Vagina (tissue), 2 donors: ENCODE measurements around the gene PRDM16. TPM values are rescaled to one million over a fixed set of nuclear protein-coding genes. Genes with fewer than 3 reads are reported as not detected.

Source experiments
- DNase-seq, 2 donors: peaks; one replicate each; pipeline ENCODE4 v3.0.0-alpha.2; 2017; ENCODE audit errors: extremely low spot score in 2 of 2
- H3K27ac ChIP-seq: fragments of 200-600 bp; sonication (generic); one replicate; pipeline ENCODE4 v1.5.1; 2019
- H3K27me3 ChIP-seq: fragments of 200-600 bp; sonication (generic); one replicate; pipeline ENCODE4 v1.5.1; 2019
- H3K36me3 ChIP-seq, 2 donors: fragments of 200-600 bp; sonication (generic); one replicate each; pipeline ENCODE4 v1.5.1; 2017 to 2019
- H3K4me1 ChIP-seq: fragments of 200-600 bp; sonication (generic); one replicate; pipeline ENCODE4 v1.5.1; 2019
- H3K4me3 ChIP-seq, 2 donors: fragments of 200-600 bp; sonication (generic); 1 replicate in 1 of 2; 2 replicates in 1 of 2; pipeline ENCODE4 v1.5.1; 2016 to 2019
- H3K9me3 ChIP-seq: fragments of 200-600 bp; sonication (generic); one replicate; pipeline ENCODE4 v1.5.1; 2019
- CTCF ChIP-seq, 3 experiments: fragments of 450-650 bp in 2 of 3; fragments of 200-600 bp in 1 of 3; sonication (generic) in 1 of 3; IDR thresholded peaks; one replicate each; pipeline ENCODE4 v1.5.1; 2017 to 2019; ENCODE audit warnings: antibody characterized with exemption in 3 of 3, mild to moderate bottlenecking in 2 of 3, moderate library complexity in 2 of 3
- POLR2A ChIP-seq, 2 donors: fragments of 450-650 bp; IDR thresholded peaks; one replicate each; pipeline ENCODE4 v1.6.1; 2017; ENCODE audit warnings: antibody characterized with exemption in 2 of 2, mild to moderate bottlenecking in 2 of 2, moderate library complexity in 2 of 2
- POLR2AphosphoS5 ChIP-seq, 2 donors: sonication (generic); formaldehyde crosslinking; IDR thresholded peaks; one replicate each; pipeline ENCODE4 v1.9.0; 2017; ENCODE audit warnings: antibody characterized with exemption in 2 of 2, mild to moderate bottlenecking in 2 of 2, low read depth in 1 of 2; ENCODE audit not compliant: insufficient read depth in 1 of 2
- intact Hi-C: fragments of 100-400 bp; cut with DNase I; formaldehyde crosslinking; loops from one replicate; pipeline ENCODE4 v1.15.1; 2023
- total RNA-seq: library from RNA; depleted of rRNA; stranded (reverse); fragments of >200 nt; gene quantifications from one replicate; pipeline ENCODE4 v1.2.3, GENCODE V29; 2016

The PRDM16 gene
- total RNA-seq, 1 donor from 2014 or later: 3.9 TPM

GRCh38 chr1:3351449-3352298, 282.7 kb downstream of the PRDM16 start:
- DNase-seq: no peak
- Histone ChIP-seq H3K4me3 (peak overlapping the region in 1 of 2 donors; percentile 28), H3K4me1 (peaks cover 18% of the 10 kb centered on the region), H3K27ac (peak overlapping the region; percentile 74), H3K36me3 (no peaks in the 10 kb centered on the region), H3K27me3 (no peaks in the 10 kb centered on the region), H3K9me3 (no peaks in the 10 kb centered on the region)
- intact Hi-C loops: loop anchor here (5.0 kb wide), 2 partner anchors 39 to 51 kb away; no protein-coding TSS in a partner anchor
- TF ChIP-seq POLR2AphosphoS5 (IDR thresholded peaks at IDR 0.05; ENCODE audit: insufficient read depth in 1 of 2, low read depth in 1 of 2): no peak
- TF ChIP-seq CTCF (IDR thresholded peaks at IDR 0.05): no peak
- no peak for TF ChIP-seq POLR2A (IDR thresholded peaks at IDR 0.05)

- peaks cover 18% of the 10 kb centered on the region for H3K4me1 ChIP-seq
- no peaks in the 10 kb centered on the region for H3K36me3 ChIP-seq
- intact Hi-C loops: loop anchor here (5.0 kb wide), 2 partner anchors 40 to 50 kb away; no protein-coding TSS in a partner anchor
- no peak for DNase-seq
- H3K4me3 ChIP-seq: peak overlapping the region in 1 of 2 donors; percentile 28
- no peaks in the 10 kb centered on the region for H3K27me3 ChIP-seq
- peak overlapping the region; percentile 74 for H3K27ac ChIP-seq
- H3K9me3 ChIP-seq: no peaks in the 10 kb centered on the region
- TF ChIP-seq POLR2AphosphoS5 (IDR thresholded peaks at IDR 0.05; ENCODE audit: insufficient read depth in 1 of 2, low read depth in 1 of 2): peak; percentile 33 to 58
- no peak for TF ChIP-seq CTCF (IDR thresholded peaks at IDR 0.05)
These were observed 283.4 kb downstream of the PRDM16 start for GRCh38 chr1:3352299-3352951.

- peak overlapping the region; percentile 74 for H3K27ac ChIP-seq
- TF ChIP-seq POLR2A (IDR thresholded peaks at IDR 0.05): no peak
- no peak for TF ChIP-seq POLR2AphosphoS5 (IDR thresholded peaks at IDR 0.05; ENCODE audit: insufficient read depth in 1 of 2, low read depth in 1 of 2)
- no peak for TF ChIP-seq CTCF (IDR thresholded peaks at IDR 0.05)
- H3K27me3 ChIP-seq: no peaks in the 10 kb centered on the region
- no peak for DNase-seq
- H3K9me3 ChIP-seq: no peaks in the 10 kb centered on the region
- H3K4me3 ChIP-seq: no peak overlapping the region
- no peaks in the 10 kb centered on the region for H3K36me3 ChIP-seq
- H3K4me1 ChIP-seq: peaks cover 18% of the 10 kb centered on the region
- intact Hi-C loops: loop anchor here (5.0 kb wide), 2 partner anchors 41 to 49 kb away; no protein-coding TSS in a partner anchor
These were observed 283.9 kb downstream of the PRDM16 start for GRCh38 chr1:3352952-3353331.

- no peak for TF ChIP-seq CTCF (IDR thresholded peaks at IDR 0.05)
- no peak for DNase-seq
- no peak overlapping the region for H3K4me3 ChIP-seq
- no peaks in the 10 kb centered on the region for H3K27me3 ChIP-seq
- peak overlapping the region; percentile 74 for H3K27ac ChIP-seq
- H3K9me3 ChIP-seq: no peaks in the 10 kb centered on the region
- no peaks in the 10 kb centered on the region for H3K36me3 ChIP-seq
- intact Hi-C loops: loop anchor here (5.0 kb wide), 2 partner anchors 42 to 48 kb away; no protein-coding TSS in a partner anchor
- peaks cover 18% of the 10 kb centered on the region for H3K4me1 ChIP-seq
These were observed 284.9 kb downstream of the PRDM16 start for GRCh38 chr1:3353876-3354275.
